Measurements from ENCODE around the gene TMEM30B. TPM values are rescaled to one million over a fixed set of nuclear protein-coding genes. Genes with fewer than 3 reads are reported as not detected.

Gene TMEM30B
- total RNA-seq, 4 donors from 2014 or later, result 0.83 to 4.4 (median 3.0) TPM

GRCh38 chr14:61280526-61281185 is 482 bp downstream of the TMEM30B start:
- DNase-seq (ENCODE audit: extremely low spot score), result no peak
- Histone ChIP-seq H3K4me1 (peaks cover 9 to 18% (median 16%) of the 10 kb centered on the region in 4 donors), H3K27me3 (peaks cover 0 to 44% (median 11%) of the 10 kb centered on the region in 4 donors), H3K4me3 (peak overlapping the region; percentile 55 to 63 (median 60)), H3K27ac (replicated peaks in 1 of 4) (peak overlapping the region; percentile 69 to 81 (median 77)), H3K9me3 (no peaks in the 10 kb centered on the region), H3K36me3 (no peaks in the 10 kb centered on the region)
- WGBS, result 3% methylated on average over 24 of the region's 81 CpGs
- peak in 1 of 2 donors; percentile 39 for TF ChIP-seq POLR2AphosphoS5 (IDR thresholded peaks at IDR 0.05)
- no peak for TF ChIP-seq EP300 (IDR thresholded peaks at IDR 0.05)
- peak; percentile 22 to 38 (median 26) for TF ChIP-seq CTCF (IDR thresholded peaks at IDR 0.05)
- intact Hi-C loops (cut with DNase I), result no loop called here

- peak overlapping the region; percentile 55 to 63 (median 60) for H3K4me3 ChIP-seq
- peak; percentile 64 for DNase-seq (ENCODE audit: extremely low spot score)
- intact Hi-C loops (cut with DNase I), result no loop called here
- no peak for TF ChIP-seq POLR2A (IDR thresholded peaks at IDR 0.05; ENCODE audit: low read depth)
- TF ChIP-seq POLR2AphosphoS5 (IDR thresholded peaks at IDR 0.05), result no peak
- TF ChIP-seq CTCF (IDR thresholded peaks at IDR 0.05), result no peak
- TF ChIP-seq EP300 (IDR thresholded peaks at IDR 0.05), result no peak
- H3K9me3 ChIP-seq, result no peaks in the 10 kb centered on the region
- H3K27ac ChIP-seq (replicated peaks in 1 of 4), result peak overlapping the region; percentile 69 to 81 (median 77)
- WGBS, result 50% methylated on average over 6 of the region's 47 CpGs
- H3K4me1 ChIP-seq, result peaks cover 9 to 18% (median 16%) of the 10 kb centered on the region in 4 donors
- peaks cover 0 to 49% (median 11%) of the 10 kb centered on the region in 4 donors for H3K27me3 ChIP-seq
- H3K36me3 ChIP-seq, result no peaks in the 10 kb centered on the region
Observed at GRCh38 chr14:61280092-61280525, 1.0 kb downstream of the TMEM30B start.

GRCh38 chr14:61279082-61279481 is 2.1 kb downstream of the TMEM30B start:
- H3K4me3 ChIP-seq, result no peak overlapping the region
- no peak for DNase-seq (ENCODE audit: extremely low spot score)
- H3K9me3 ChIP-seq, result no peaks in the 10 kb centered on the region
- H3K27ac ChIP-seq (replicated peaks in 1 of 4), result no peak overlapping the region
- peaks cover 9 to 18% (median 16%) of the 10 kb centered on the region in 4 donors for H3K4me1 ChIP-seq
- no peaks in the 10 kb centered on the region for H3K36me3 ChIP-seq
- H3K27me3 ChIP-seq, result peaks cover 0 to 49% (median 11%) of the 10 kb centered on the region in 4 donors
- WGBS, result 81% methylated on average over 5 of the region's 5 CpGs
- intact Hi-C loops (cut with DNase I), result no loop called here
- TF ChIP-seq CTCF (IDR thresholded peaks at IDR 0.05), result no peak
- no peak for TF ChIP-seq POLR2A (IDR thresholded peaks at IDR 0.05; ENCODE audit: low read depth)

GRCh38 chr14:61277784-61278183 is 3.4 kb downstream of the TMEM30B start:
- 84% methylated on average over 4 of the region's 4 CpGs for WGBS
- intact Hi-C loops (cut with DNase I), result no loop called here
- Histone ChIP-seq H3K4me3 (no peak overlapping the region), H3K36me3 (no peaks in the 10 kb centered on the region), H3K27ac (replicated peaks in 1 of 4) (no peak overlapping the region), H3K9me3 (no peaks in the 10 kb centered on the region), H3K27me3 (peaks cover 0 to 49% (median 11%) of the 10 kb centered on the region in 4 donors), H3K4me1 (peaks cover 9 to 18% (median 16%) of the 10 kb centered on the region in 4 donors)
- TF ChIP-seq POLR2AphosphoS5 (IDR thresholded peaks at IDR 0.05) (no peak), CTCF (IDR thresholded peaks at IDR 0.05) (no peak), POLR2A (IDR thresholded peaks at IDR 0.05; ENCODE audit: low read depth) (no peak), EP300 (IDR thresholded peaks at IDR 0.05) (no peak)
- no peak for DNase-seq (ENCODE audit: extremely low spot score)
